Measurements from ENCODE around the gene GCSH.

- TF ChIP-seq, protein P1, sequence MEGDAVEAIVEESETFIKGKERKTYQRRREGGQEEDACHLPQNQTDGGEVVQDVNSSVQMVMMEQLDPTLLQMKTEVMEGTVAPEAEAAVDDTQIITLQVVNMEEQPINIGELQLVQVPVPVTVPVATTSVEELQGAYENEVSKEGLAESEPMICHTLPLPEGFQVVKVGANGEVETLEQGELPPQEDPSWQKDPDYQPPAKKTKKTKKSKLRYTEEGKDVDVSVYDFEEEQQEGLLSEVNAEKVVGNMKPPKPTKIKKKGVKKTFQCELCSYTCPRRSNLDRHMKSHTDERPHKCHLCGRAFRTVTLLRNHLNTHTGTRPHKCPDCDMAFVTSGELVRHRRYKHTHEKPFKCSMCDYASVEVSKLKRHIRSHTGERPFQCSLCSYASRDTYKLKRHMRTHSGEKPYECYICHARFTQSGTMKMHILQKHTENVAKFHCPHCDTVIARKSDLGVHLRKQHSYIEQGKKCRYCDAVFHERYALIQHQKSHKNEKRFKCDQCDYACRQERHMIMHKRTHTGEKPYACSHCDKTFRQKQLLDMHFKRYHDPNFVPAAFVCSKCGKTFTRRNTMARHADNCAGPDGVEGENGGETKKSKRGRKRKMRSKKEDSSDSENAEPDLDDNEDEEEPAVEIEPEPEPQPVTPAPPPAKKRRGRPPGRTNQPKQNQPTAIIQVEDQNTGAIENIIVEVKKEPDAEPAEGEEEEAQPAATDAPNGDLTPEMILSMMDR (IDR thresholded peaks at IDR 0.05; ENCODE audit: low read length), result 0 out of 2 replicates have a peak, but pooled peaks have one; percentile 6
- TF ChIP-seq EZH2phosphoT487 (IDR thresholded peaks at IDR 0.05; ENCODE audit: low read length) (no peak), EZH2 (optimal IDR thresholded peaks at IDR 0.05; ENCODE audit: low read depth, low read length) (no peak)
These were observed 45.0 kb upstream of the GCSH start for GRCh38 chr16:81140930-81141780.
